ENCODE data around the gene SCAMP2. TPM values are rescaled to one million over a fixed set of nuclear protein-coding genes. Genes with fewer than 3 reads are reported as not detected.

Gene SCAMP2
- total RNA-seq, 1 experiment from 2014 or later = 55.8 TPM

- TF ChIP-seq CTCF (IDR thresholded peaks at IDR 0.05 in 2 of 3, conservative IDR thresholded peaks at IDR 0.05 in 1 of 3; ENCODE audit: borderline replicate concordance in 1 of 3, insufficient read depth in 1 of 3, low read depth in 2 of 3, low read length in 2 of 3) = peak; percentile 77 to 99 (median 94)
These were observed 73.2 kb downstream of the SCAMP2 start (continued) for GRCh38 chr15:74799856-74800558.

- Histone ChIP-seq H3K4me1 (ENCODE audit: control insufficient read depth in 1 of 2, insufficient read depth in 2 of 2, low read length in 2 of 2) (peaks cover 3 to 13% of the 10 kb centered on the region in 2 experiments; a peak in 3 of 4 replicates), H3K4me3 (replicated peaks in 1 of 2; ENCODE audit: low read depth in 1 of 2, low read length in 2 of 2) (no peak overlapping the region), H3K79me2 (ENCODE audit: insufficient read depth, low read length) (no peaks in the 10 kb centered on the region; the same call in 1 of the 2 replicates), H3K9me2 (ENCODE audit: insufficient read depth) (no peaks in the 10 kb centered on the region), H3K9ac (ENCODE audit: low read length) (no peak overlapping the region; the same call in 1 of the 2 replicates), H3K27ac (ENCODE audit: low read depth, low read length) (peak overlapping the region; percentile 45), H3K9me3 (ENCODE audit: control insufficient read depth in 1 of 2, insufficient read depth in 1 of 2, low read depth in 1 of 2, low read length in 2 of 2) (no peaks in the 10 kb centered on the region), H2AFZ (ENCODE audit: low read depth, low read length, poor library complexity, severe bottlenecking) (no peak overlapping the region), H3K27me3 (ENCODE audit: insufficient read depth, low read length) (no peaks in the 10 kb centered on the region), H3K4me2 (ENCODE audit: low read length) (no peak overlapping the region), H3K36me3 (ENCODE audit: control insufficient read depth in 1 of 2, insufficient read depth in 2 of 2, low read length in 2 of 2) (peaks cover 13 to 31% of the 10 kb centered on the region in 2 experiments), H4K20me1 (ENCODE audit: insufficient read depth) (no peaks in the 10 kb centered on the region)
- ChIA-PET CTCF (interaction anchor here (1.0 to 1.5 kb wide), 4 partner anchors 9 to 30 kb away, joined by 3 to 5 read pairs (median 4); no protein-coding TSS in a partner anchor), RAD21 (ENCODE audit: low non-redundant PET in 1 of 2, low total read pairs in 2 of 2, uncharacterized antibody in 2 of 2, unreplicated experiment in 2 of 2) (no interaction called here), POLR2A (interaction anchor here (1.1 kb wide), 1 partner anchor 17 kb away, joined by 3 read pairs; the partner anchor contains the start of gene CSK)
- DNase-seq (ENCODE audit: low read depth, low spot score) (no peak), ATAC-seq (no peak)
- no TSS peak for BruUV-seq (replicated peaks)
- intact Hi-C loops (cut with micrococcal nuclease) = no loop called here
- no peak for TF ChIP-seq JUND (IDR thresholded peaks at IDR 0.05)
- no peak for TF ChIP-seq ZBTB33 (IDR thresholded peaks at IDR 0.05; ENCODE audit: extremely low read depth, insufficient replicate concordance, low read length)
- TF ChIP-seq EZH2phosphoT487 (IDR thresholded peaks at IDR 0.05; ENCODE audit: borderline replicate concordance) = no peak
- no peak for TF ChIP-seq CBX3 (IDR thresholded peaks at IDR 0.05; ENCODE audit: low read depth)
- no peak for TF ChIP-seq POLR2AphosphoS5 (IDR thresholded peaks at IDR 0.05; ENCODE audit: low read depth, low read length)
- TF ChIP-seq CTCF (IDR thresholded peaks at IDR 0.05 in 2 of 3, conservative IDR thresholded peaks at IDR 0.05 in 1 of 3; ENCODE audit: borderline replicate concordance in 1 of 3, insufficient read depth in 1 of 3, low read depth in 2 of 3, low read length in 2 of 3) = no peak
- TF ChIP-seq FOSL1 (IDR thresholded peaks at IDR 0.05; ENCODE audit: low read depth) = no peak
- no peak for TF ChIP-seq TCF7L2 (IDR thresholded peaks at IDR 0.05; ENCODE audit: borderline replicate concordance, extremely low read depth, insufficient read depth, insufficient read length)
- TF ChIP-seq EGR1 (IDR thresholded peaks at IDR 0.05; ENCODE audit: low read depth) = no peak
- TF ChIP-seq CEBPB (IDR thresholded peaks at IDR 0.05; ENCODE audit: low read depth) = no peak
- no peak for TF ChIP-seq ATF3 (IDR thresholded peaks at IDR 0.05)
- TF ChIP-seq YY1 (IDR thresholded peaks at IDR 0.05; ENCODE audit: extremely low read depth, insufficient replicate concordance, low read depth, low read length) = no peak
- TF ChIP-seq MAX (IDR thresholded peaks at IDR 0.05) = no peak
- TF ChIP-seq ZFX (IDR thresholded peaks at IDR 0.05) = no peak
- no peak for TF ChIP-seq POLR2A (IDR thresholded peaks at IDR 0.05; ENCODE audit: borderline replicate concordance, extremely low read depth, insufficient read depth, insufficient read length)
- no peak for TF ChIP-seq SRF (IDR thresholded peaks at IDR 0.05; ENCODE audit: low read depth)
- no peak for TF ChIP-seq SIN3A (IDR thresholded peaks at IDR 0.05; ENCODE audit: low read depth)
These were observed 73.8 kb downstream of the SCAMP2 start for GRCh38 chr15:74799255-74799855.

All from HCT116 (cell line).